IMR-90 (cell line): ENCODE data around the gene CTDP1. TPM values are rescaled to one million over a fixed set of nuclear protein-coding genes. Genes with fewer than 3 reads are reported as not detected.

Source experiments
- ATAC-seq: fragments of 200-7000 bp; cut with Tn5 transposase; 2 replicates; pipeline ENCODE4 v1.9.1; 2020; ENCODE audit warnings: low read depth, mild to moderate bottlenecking, moderate library complexity
- BruUV-seq: library from RNA; stranded (reverse); fragments of 400-500 nt; replicated peaks from 2 replicates; lab custom pipeline; 2021; lab: Mats Ljungman, UMichigan
- CTCF ChIA-PET: fragments of 300-600 bp; formaldehyde crosslinking; extraction: SDS; loops from one replicate; lab custom pipeline; 2021; ENCODE audit warnings: antibody characterized with exemption; lab: Yijun Ruan, JAX
- POLR2A ChIA-PET: fragments of 300-600 bp; sonication (Branson Sonifier 250); formaldehyde crosslinking; loops from one replicate; lab custom pipeline; 2022; ENCODE audit warnings: antibody characterized with exemption; ENCODE audit not compliant: unreplicated experiment; lab: Charles Lee
- DNase-seq: peaks from one replicate; pipeline ENCODE4 v3.0.0; 2013
- H2AFZ ChIP-seq: replicated peaks from 2 replicates; pipeline ENCODE3; 2013; ENCODE audit warnings: low read length, mild to moderate bottlenecking; ENCODE audit not compliant: poor library complexity
- H2AK5ac ChIP-seq: 2 replicates; pipeline ENCODE4 v1.6.1; 2013; ENCODE audit warnings: low read depth, low read length, inconsistent platforms
- H2AK9ac ChIP-seq: replicated peaks from 2 replicates; pipeline ENCODE3; 2013; ENCODE audit warnings: mild to moderate bottlenecking, low read depth, low read length, moderate library complexity; ENCODE audit not compliant: poor library complexity
- H2BK120ac ChIP-seq: 2 replicates; pipeline ENCODE4 v1.6.1; 2013; ENCODE audit warnings: low read depth, low read length, inconsistent platforms
- H2BK15ac ChIP-seq: 3 replicates; pipeline ENCODE4 v1.6.1; 2013; ENCODE audit warnings: low read depth, low read length, inconsistent platforms
- H2BK20ac ChIP-seq: 2 replicates; pipeline ENCODE4 v1.6.1; 2013; ENCODE audit warnings: low read depth, mild to moderate bottlenecking, inconsistent platforms, low read length, moderate library complexity
- H2BK5ac ChIP-seq: 2 replicates; pipeline ENCODE4 v1.6.1; 2013; ENCODE audit warnings: mild to moderate bottlenecking, low read depth, low read length, inconsistent platforms; ENCODE audit not compliant: poor library complexity, severe bottlenecking
- H3K14ac ChIP-seq: replicated peaks from 2 replicates; pipeline ENCODE4 v1.6.1; 2013; ENCODE audit warnings: low read depth, low read length, inconsistent platforms
- H3K18ac ChIP-seq: 2 replicates; pipeline ENCODE4 v1.6.1; 2013; ENCODE audit warnings: low read depth, low read length, control low read depth
- H3K23ac ChIP-seq: 2 replicates; pipeline ENCODE4 v1.6.1; 2013; ENCODE audit warnings: low read depth, low read length, inconsistent platforms
- H3K27ac ChIP-seq: 2 replicates; pipeline ENCODE4 v1.5.1; 2013; ENCODE audit warnings: mild to moderate bottlenecking, control low read depth, low read length; ENCODE audit not compliant: insufficient read depth
- H3K27me3 ChIP-seq: 2 replicates; pipeline ENCODE4 v1.6.1; 2013; ENCODE audit warnings: low read length; ENCODE audit not compliant: control insufficient read depth, insufficient read depth
- H3K36me3 ChIP-seq: 2 replicates; pipeline ENCODE4 v1.6.1; 2013; ENCODE audit warnings: low read length, mixed read lengths; ENCODE audit not compliant: control insufficient read depth, insufficient read depth
- H3K4ac ChIP-seq: 2 replicates; pipeline ENCODE4 v1.6.1; 2013; ENCODE audit warnings: low read depth, low read length, inconsistent platforms
- H3K4me1 ChIP-seq: 2 replicates; pipeline ENCODE4 v1.6.1; 2013; ENCODE audit warnings: low read length, mixed read lengths; ENCODE audit not compliant: control insufficient read depth, insufficient read depth
- H3K4me2 ChIP-seq: 2 replicates; pipeline ENCODE4 v1.6.1; 2013; ENCODE audit warnings: low read depth, mild to moderate bottlenecking, control low read depth, low read length, moderate library complexity
- H3K4me3 ChIP-seq: 2 replicates; pipeline ENCODE4 v1.5.1; 2013; ENCODE audit warnings: low read depth, mild to moderate bottlenecking, control low read depth, low read length, moderate library complexity; ENCODE audit not compliant: insufficient read depth
- H3K56ac ChIP-seq: 2 replicates; pipeline ENCODE4 v1.6.1; 2013; ENCODE audit warnings: low read length, inconsistent platforms; ENCODE audit not compliant: insufficient read depth; ENCODE audit errors: extremely low read depth
- H3K79me1 ChIP-seq, 2 experiments: 2 replicates each; pipeline ENCODE4 v1.6.1; 2013; ENCODE audit warnings: low read length in 2 of 2, inconsistent platforms in 1 of 2, low read depth in 1 of 2
- H3K9ac ChIP-seq: 2 replicates; pipeline ENCODE4 v1.6.1; 2013; ENCODE audit warnings: low read depth, low read length, control low read depth
- H3K9me1 ChIP-seq: 2 replicates; pipeline ENCODE4 v1.6.1; 2013; ENCODE audit warnings: low read length, inconsistent platforms; ENCODE audit not compliant: insufficient read depth
- H3K9me3 ChIP-seq: 2 replicates; pipeline ENCODE4 v1.6.1; 2013; ENCODE audit warnings: low read length; ENCODE audit not compliant: control insufficient read depth, insufficient read depth
- H4K20me1 ChIP-seq: 2 replicates; pipeline ENCODE4 v1.6.1; 2013; ENCODE audit warnings: low read length, inconsistent platforms; ENCODE audit not compliant: insufficient read depth
- H4K5ac ChIP-seq: 2 replicates; pipeline ENCODE4 v1.6.1; 2013; ENCODE audit warnings: mild to moderate bottlenecking, low read depth, low read length, control low read depth
- H4K8ac ChIP-seq, 2 experiments: 2 replicates each; pipeline ENCODE4 v1.6.1; 2013; ENCODE audit warnings: low read depth in 2 of 2, low read length in 2 of 2, control low read depth in 1 of 2, inconsistent platforms in 1 of 2
- H4K91ac ChIP-seq: 2 replicates; pipeline ENCODE4 v1.6.1; 2013; ENCODE audit warnings: low read depth, low read length, inconsistent platforms; ENCODE audit not compliant: insufficient read depth
- BHLHE40 ChIP-seq: fragments of 150-350 bp; IDR thresholded peaks from 2 replicates; pipeline ENCODE4 v1.6.1; 2016; ENCODE audit warnings: mild to moderate bottlenecking, low read depth, low read length
- CHD1 ChIP-seq: IDR thresholded peaks from 2 replicates; pipeline ENCODE4 v1.6.1; 2012; ENCODE audit warnings: low read depth, low read length, improper control_type of control experiment
- CTCF ChIP-seq: conservative IDR thresholded peaks from 2 replicates; pipeline ENCODE4 v1.5.1; 2012; ENCODE audit warnings: mild to moderate bottlenecking, low read depth, low read length, improper control_type of control experiment
- MAFK ChIP-seq: IDR thresholded peaks from 2 replicates; pipeline ENCODE4 v1.6.1; 2012; ENCODE audit warnings: low read depth, low read length, improper control_type of control experiment
- MAZ ChIP-seq: IDR thresholded peaks from 2 replicates; pipeline ENCODE4 v1.6.1; 2012; ENCODE audit warnings: low read depth, mild to moderate bottlenecking, low read length, improper control_type of control experiment, moderate library complexity, borderline replicate concordance
- MXI1 ChIP-seq: IDR thresholded peaks from 2 replicates; pipeline ENCODE4 v1.6.1; 2012; ENCODE audit warnings: low read depth, mild to moderate bottlenecking, low read length, moderate library complexity, borderline replicate concordance
- NFE2L2 ChIP-seq: fragments of 150-350 bp; IDR thresholded peaks from 2 replicates; pipeline ENCODE4 v1.6.1; 2016; ENCODE audit warnings: low read depth, mild to moderate bottlenecking, low read length
- POLR2A ChIP-seq: IDR thresholded peaks from 2 replicates; pipeline ENCODE4 v1.6.1; 2012; ENCODE audit warnings: mild to moderate bottlenecking, low read depth, low read length
- RCOR1 ChIP-seq: IDR thresholded peaks from 2 replicates; pipeline ENCODE4 v1.6.1; 2012; ENCODE audit warnings: mild to moderate bottlenecking, low read length, improper control_type of control experiment; ENCODE audit not compliant: insufficient replicate concordance
- RFX5 ChIP-seq: IDR thresholded peaks from 2 replicates; pipeline ENCODE4 v1.8.0; 2012; ENCODE audit warnings: low read depth, mild to moderate bottlenecking, low read length, moderate library complexity
- SMC3 ChIP-seq: fragments of 150-350 bp; IDR thresholded peaks from 2 replicates; pipeline ENCODE4 v1.6.1; 2016; ENCODE audit warnings: low read depth, mild to moderate bottlenecking, antibody characterized with exemption, low read length, moderate library complexity
- USF2 ChIP-seq: fragments of 150-350 bp; IDR thresholded peaks from 2 replicates; pipeline ENCODE4 v1.6.1; 2017; ENCODE audit warnings: mild to moderate bottlenecking, antibody characterized with exemption, low read length, low read depth
- WGBS, 2 experiments: methylation state at CpG; one replicate each; pipeline versions ENCODE4 v1.1.5 to v1.1.7; 2013; ENCODE audit warnings: missing lambda C conversion rate in 2 of 2; ENCODE audit not compliant: insufficient read length in 1 of 2; ENCODE audit errors: extremely low coverage in 2 of 2; 5-methylcytosine and 5-hydroxymethylcytosine counted together
- dilution Hi-C: fragments of 300-500 bp; cut with HindIII; formaldehyde crosslinking; loops from one replicate; pipeline ENCODE4 v1.14.3; 2018; ENCODE audit warnings: low sequenced_read_pairs; ENCODE audit not compliant: unreplicated experiment
- in situ Hi-C: fragments of 300-500 bp; cut with MboI; formaldehyde crosslinking; loops from 3 replicates; pipeline ENCODE4 v1.14.3; 2019; ENCODE audit warnings: low sequenced_read_pairs, inconsistent platforms, mixed read lengths
- intact Hi-C: fragments of 100-400 bp; cut with micrococcal nuclease; formaldehyde crosslinking; loops from 2 replicates; pipeline ENCODE4 v1.10.0; 2022
- polyA plus RNA-seq, 3 experiments: library from polyadenylated mRNA; depleted of rRNA; stranded (reverse); fragments of >200 nt; gene quantifications; 2 replicates each; pipeline ENCODE4 v1.2.3, GENCODE V29; 2012; ENCODE audit warnings: low replicate concordance in 1 of 3
- total RNA-seq: library from RNA; depleted of rRNA; stranded (reverse); fragments of >200 nt; gene quantifications from 2 replicates; pipeline ENCODE4 v1.2.3, GENCODE V29; 2012
- TF ChIP-seq, protein P1 (sequence below): fragments of 150-350 bp; IDR thresholded peaks from 2 replicates; pipeline ENCODE4 v1.6.1; 2016; ENCODE audit warnings: low read depth, mild to moderate bottlenecking, low read length, moderate library complexity, borderline replicate concordance

CTDP1 gene
- total and polyA plus RNA-seq, 2 of the 4 experiments (the other 2 are of a cell fraction): 13.4 to 17.6 TPM

- Histone ChIP-seq H3K9me1 (no peaks in the 10 kb centered on the region), H3K27ac (no peak overlapping the region), H2BK120ac (no peak overlapping the region), H2AFZ (no peak overlapping the region), H3K56ac (no peak overlapping the region), H2BK5ac (no peak overlapping the region), H2AK5ac (no peak overlapping the region), H3K9me3 (peaks cover under 1% of the 10 kb centered on the region; the same call in 1 of the 2 replicates), H4K20me1 (no peaks in the 10 kb centered on the region), H4K5ac (no peak overlapping the region), H3K4me2 (no peak overlapping the region), H2BK20ac (no peak overlapping the region), H3K14ac (no peak overlapping the region), H3K27me3 (peaks cover 37% of the 10 kb centered on the region), H4K8ac (no peak overlapping the region), H3K9ac (no peak overlapping the region), H3K18ac (no peak overlapping the region), H4K91ac (no peak overlapping the region), H3K23ac (no peak overlapping the region; the same call in 1 of the 2 replicates), H2AK9ac (no peak overlapping the region), H3K4me3 (no peak overlapping the region), H3K4ac (no peak overlapping the region), H3K79me1 (no peaks in the 10 kb centered on the region), H2BK15ac (no peak overlapping the region), H3K36me3 (no peaks in the 10 kb centered on the region), H3K4me1 (no peaks in the 10 kb centered on the region)
- dilution Hi-C loops: no loop called here
- in situ Hi-C loops: no loop called here
- POLR2A ChIA-PET: no interaction called here
- CTCF ChIA-PET: no interaction called here
- intact Hi-C loops: no loop called here
- TF ChIP-seq CHD1 (no peak), MAFK (no peak), CTCF (no peak), MXI1 (no peak), NFE2L2 (no peak), BHLHE40 (no peak), MAZ (no peak), POLR2A (no peak), SMC3 (no peak), USF2 (no peak), RCOR1 (no peak), RFX5 (no peak)
- TF ChIP-seq, protein P1, sequence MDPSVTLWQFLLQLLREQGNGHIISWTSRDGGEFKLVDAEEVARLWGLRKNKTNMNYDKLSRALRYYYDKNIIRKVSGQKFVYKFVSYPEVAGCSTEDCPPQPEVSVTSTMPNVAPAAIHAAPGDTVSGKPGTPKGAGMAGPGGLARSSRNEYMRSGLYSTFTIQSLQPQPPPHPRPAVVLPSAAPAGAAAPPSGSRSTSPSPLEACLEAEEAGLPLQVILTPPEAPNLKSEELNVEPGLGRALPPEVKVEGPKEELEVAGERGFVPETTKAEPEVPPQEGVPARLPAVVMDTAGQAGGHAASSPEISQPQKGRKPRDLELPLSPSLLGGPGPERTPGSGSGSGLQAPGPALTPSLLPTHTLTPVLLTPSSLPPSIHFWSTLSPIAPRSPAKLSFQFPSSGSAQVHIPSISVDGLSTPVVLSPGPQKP: no peak
- no peak for DNase-seq
- 90% methylated on average over 8 of the region's 11 CpGs; no CpG with 5 or more reads in 1 of the 2 experiments for WGBS, 2 experiments
- no TSS peak for BruUV-seq
- ATAC-seq: no peak
These were observed 28.6 kb upstream of the CTDP1 start for GRCh38 chr18:79650959-79651358.
